ENCODE data around the gene AP3B2. TPM values are rescaled to one million over a fixed set of nuclear protein-coding genes. Genes with fewer than 3 reads are reported as not detected.

AP3B2 gene
- total RNA-seq, 3 donors from 2014 or later, result 4.6 to 8.0 (median 5.3) TPM

DNA sequence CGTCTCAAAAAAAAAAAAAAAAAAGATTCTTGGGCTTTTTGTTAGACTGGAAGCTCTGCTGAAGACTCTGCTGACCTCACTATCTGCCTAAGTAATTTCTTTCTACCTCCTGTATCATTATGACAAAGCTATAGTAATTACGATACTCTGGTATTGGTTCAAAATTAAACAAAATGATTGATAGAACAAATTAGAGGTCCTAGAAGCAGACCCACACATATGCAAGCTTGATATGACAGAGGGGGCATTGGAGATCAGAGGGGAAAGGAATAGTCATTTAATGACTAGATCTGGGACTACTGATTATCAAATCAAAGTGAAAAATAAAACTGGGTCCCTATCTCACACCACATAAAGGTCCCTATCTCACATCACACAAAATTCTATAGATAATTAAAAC is 21.9 kb upstream of the AP3B2 start:
- H3K4me3 ChIP-seq, result no peak overlapping the region
- no peak for DNase-seq (ENCODE audit: low spot score in 2 of 2)
- no peaks in the 10 kb centered on the region for H3K9me3 ChIP-seq
- no peaks in the 10 kb centered on the region for H3K4me1 ChIP-seq
- no peak overlapping the region for H3K27ac ChIP-seq
- H3K36me3 ChIP-seq, result no peaks in the 10 kb centered on the region
- TF ChIP-seq POLR2A (IDR thresholded peaks at IDR 0.05) (no peak), CTCF (IDR thresholded peaks at IDR 0.05) (no peak), POLR2AphosphoS5 (IDR thresholded peaks at IDR 0.05) (no peak)
- H3K27me3 ChIP-seq, result no peaks in the 10 kb centered on the region
- intact Hi-C loops (cut with DNase I; ENCODE audit: low total_unique reads), result no loop called here

GRCh38 chr15:82730022-82730530 is 20.4 kb upstream of the AP3B2 start:
- intact Hi-C loops (cut with DNase I; ENCODE audit: low total_unique reads), result no loop called here
- no peak for TF ChIP-seq POLR2A (IDR thresholded peaks at IDR 0.05)
- TF ChIP-seq POLR2AphosphoS5 (IDR thresholded peaks at IDR 0.05), result no peak
- no peak for TF ChIP-seq CTCF (IDR thresholded peaks at IDR 0.05)
- no peak overlapping the region for H3K4me3 ChIP-seq
- no peaks in the 10 kb centered on the region for H3K27me3 ChIP-seq
- no peak for DNase-seq (ENCODE audit: low spot score in 2 of 2)
- no peaks in the 10 kb centered on the region for H3K4me1 ChIP-seq
- H3K9me3 ChIP-seq, result no peaks in the 10 kb centered on the region
- no peaks in the 10 kb centered on the region for H3K36me3 ChIP-seq
- H3K27ac ChIP-seq, result no peak overlapping the region

GRCh38 chr15:82726816-82727215 is 17.1 kb upstream of the AP3B2 start:
- no peaks in the 10 kb centered on the region for H3K36me3 ChIP-seq
- H3K27ac ChIP-seq, result no peak overlapping the region
- H3K4me3 ChIP-seq, result no peak overlapping the region
- H3K27me3 ChIP-seq, result no peaks in the 10 kb centered on the region
- DNase-seq (ENCODE audit: low spot score in 2 of 2), result no peak
- no peaks in the 10 kb centered on the region for H3K4me1 ChIP-seq
- TF ChIP-seq POLR2A (IDR thresholded peaks at IDR 0.05) (no peak), CTCF (IDR thresholded peaks at IDR 0.05) (no peak), POLR2AphosphoS5 (IDR thresholded peaks at IDR 0.05) (no peak)
- intact Hi-C loops (cut with DNase I; ENCODE audit: low total_unique reads), result no loop called here
- H3K9me3 ChIP-seq, result no peaks in the 10 kb centered on the region

- no peak overlapping the region for H3K27ac ChIP-seq
- no peaks in the 10 kb centered on the region for H3K9me3 ChIP-seq
- no peaks in the 10 kb centered on the region for H3K27me3 ChIP-seq
- H3K36me3 ChIP-seq, result no peaks in the 10 kb centered on the region
- TF ChIP-seq POLR2AphosphoS5 (IDR thresholded peaks at IDR 0.05) (no peak), POLR2A (IDR thresholded peaks at IDR 0.05) (no peak), CTCF (IDR thresholded peaks at IDR 0.05) (no peak)
- H3K4me3 ChIP-seq, result no peak overlapping the region
- peaks cover 0 to 2% of the 10 kb centered on the region in 2 donors for H3K4me1 ChIP-seq
- DNase-seq (ENCODE audit: low spot score in 2 of 2), result no peak
- intact Hi-C loops (cut with DNase I; ENCODE audit: low total_unique reads), result no loop called here
Measured at GRCh38 chr15:82715003-82715402, 5.3 kb upstream of the AP3B2 start.

DNA sequence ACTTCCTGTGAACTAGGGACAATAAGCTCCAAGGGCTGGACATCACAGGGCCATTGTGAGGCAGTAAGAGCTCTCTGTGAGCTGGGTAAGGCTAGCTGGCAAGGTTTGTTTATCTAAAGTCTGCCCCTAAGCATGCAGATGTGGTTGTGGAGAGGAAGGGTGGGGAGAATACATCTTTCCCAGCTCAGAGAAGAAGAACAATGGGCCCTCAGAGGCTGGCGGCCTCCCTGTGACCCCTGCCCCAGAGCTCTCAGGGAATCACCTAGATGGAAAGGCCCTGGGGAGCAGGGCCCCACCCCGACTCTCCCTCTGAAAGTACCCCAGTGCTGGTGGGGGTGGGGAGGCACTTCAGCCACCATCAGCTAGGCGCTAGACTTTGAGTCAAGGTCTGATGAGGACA is 4.3 kb upstream of the AP3B2 start:
- intact Hi-C loops (cut with DNase I; ENCODE audit: low total_unique reads), result no loop called here
- no peaks in the 10 kb centered on the region for H3K27me3 ChIP-seq
- TF ChIP-seq POLR2A (IDR thresholded peaks at IDR 0.05), result no peak
- TF ChIP-seq POLR2AphosphoS5 (IDR thresholded peaks at IDR 0.05), result no peak
- no peak for TF ChIP-seq CTCF (IDR thresholded peaks at IDR 0.05)
- no peak overlapping the region for H3K27ac ChIP-seq
- no peaks in the 10 kb centered on the region for H3K36me3 ChIP-seq
- H3K4me3 ChIP-seq, result no peak overlapping the region
- no peaks in the 10 kb centered on the region for H3K9me3 ChIP-seq
- DNase-seq (ENCODE audit: low spot score in 2 of 2), result no peak
- H3K4me1 ChIP-seq, result peaks cover 0 to 5% of the 10 kb centered on the region in 2 donors

Measured in breast epithelium (tissue), 4 donors.